ENCODE data around the gene CTNNA3.

The CTNNA3 gene

DNA sequence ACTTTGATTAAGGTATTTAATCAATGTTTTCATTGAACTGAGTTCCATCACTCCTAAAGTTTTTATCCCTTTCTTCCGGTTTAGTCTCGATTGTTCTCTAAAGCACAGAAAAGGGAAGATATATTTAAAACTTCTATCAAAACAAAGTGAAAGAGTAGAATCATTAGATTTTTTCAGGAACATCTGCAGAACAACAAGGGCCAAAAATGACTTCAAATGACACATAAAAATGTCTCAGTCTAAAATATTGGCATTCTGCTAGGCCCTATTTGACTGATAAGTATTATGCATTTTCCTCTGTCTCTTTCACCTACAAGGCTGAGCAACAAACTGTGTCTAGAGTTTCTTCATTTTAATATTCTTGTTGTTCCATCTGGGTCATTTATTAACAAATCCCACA, 1669.7 kb downstream of the CTNNA3 start (continued):
- TF ChIP-seq, protein P1, sequence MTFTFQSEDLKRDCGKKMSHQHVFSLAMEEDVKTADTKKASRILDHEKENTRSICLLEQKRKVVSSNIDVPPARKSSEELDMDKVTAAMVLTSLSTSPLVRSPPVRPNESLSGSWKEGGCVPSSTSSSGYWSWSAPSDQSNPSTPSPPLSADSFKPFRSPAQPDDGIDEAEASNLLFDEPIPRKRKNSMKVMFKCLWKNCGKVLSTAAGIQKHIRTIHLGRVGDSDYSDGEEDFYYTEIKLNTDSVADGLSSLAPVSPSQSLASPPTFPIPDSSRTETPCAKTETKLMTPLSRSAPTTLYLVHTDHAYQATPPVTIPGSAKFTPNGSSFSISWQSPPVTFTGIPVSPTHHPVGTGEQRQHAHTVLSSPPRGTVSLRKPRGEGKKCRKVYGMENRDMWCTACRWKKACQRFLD (tag by site-specific recombination; IDR thresholded peaks at IDR 0.05), result no peak
- TF ChIP-seq ZNF366 (tag by site-specific recombination; conservative IDR thresholded peaks at IDR 0.05), result no peak
- TF ChIP-seq, protein P2, sequence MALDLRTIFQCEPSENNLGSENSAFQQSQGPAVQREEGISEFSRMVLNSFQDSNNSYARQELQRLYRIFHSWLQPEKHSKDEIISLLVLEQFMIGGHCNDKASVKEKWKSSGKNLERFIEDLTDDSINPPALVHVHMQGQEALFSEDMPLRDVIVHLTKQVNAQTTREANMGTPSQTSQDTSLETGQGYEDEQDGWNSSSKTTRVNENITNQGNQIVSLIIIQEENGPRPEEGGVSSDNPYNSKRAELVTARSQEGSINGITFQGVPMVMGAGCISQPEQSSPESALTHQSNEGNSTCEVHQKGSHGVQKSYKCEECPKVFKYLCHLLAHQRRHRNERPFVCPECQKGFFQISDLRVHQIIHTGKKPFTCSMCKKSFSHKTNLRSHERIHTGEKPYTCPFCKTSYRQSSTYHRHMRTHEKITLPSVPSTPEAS (tag by site-specific recombination; IDR thresholded peaks at IDR 0.05), result no peak
- TF ChIP-seq, protein P3, sequence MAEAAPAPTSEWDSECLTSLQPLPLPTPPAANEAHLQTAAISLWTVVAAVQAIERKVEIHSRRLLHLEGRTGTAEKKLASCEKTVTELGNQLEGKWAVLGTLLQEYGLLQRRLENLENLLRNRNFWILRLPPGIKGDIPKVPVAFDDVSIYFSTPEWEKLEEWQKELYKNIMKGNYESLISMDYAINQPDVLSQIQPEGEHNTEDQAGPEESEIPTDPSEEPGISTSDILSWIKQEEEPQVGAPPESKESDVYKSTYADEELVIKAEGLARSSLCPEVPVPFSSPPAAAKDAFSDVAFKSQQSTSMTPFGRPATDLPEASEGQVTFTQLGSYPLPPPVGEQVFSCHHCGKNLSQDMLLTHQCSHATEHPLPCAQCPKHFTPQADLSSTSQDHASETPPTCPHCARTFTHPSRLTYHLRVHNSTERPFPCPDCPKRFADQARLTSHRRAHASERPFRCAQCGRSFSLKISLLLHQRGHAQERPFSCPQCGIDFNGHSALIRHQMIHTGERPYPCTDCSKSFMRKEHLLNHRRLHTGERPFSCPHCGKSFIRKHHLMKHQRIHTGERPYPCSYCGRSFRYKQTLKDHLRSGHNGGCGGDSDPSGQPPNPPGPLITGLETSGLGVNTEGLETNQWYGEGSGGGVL (tag by site-specific recombination; IDR thresholded peaks at IDR 0.05), result no peak
- no peak for TF ChIP-seq FEZF1 (tag by site-specific recombination; IDR thresholded peaks at IDR 0.05)
- TF ChIP-seq ZNF623 (tag by site-specific recombination; IDR thresholded peaks at IDR 0.05), result no peak
- no peak for TF ChIP-seq MEIS1 (CRISPR knock-in tag; IDR thresholded peaks at IDR 0.05; ENCODE audit: borderline replicate concordance)

DNA sequence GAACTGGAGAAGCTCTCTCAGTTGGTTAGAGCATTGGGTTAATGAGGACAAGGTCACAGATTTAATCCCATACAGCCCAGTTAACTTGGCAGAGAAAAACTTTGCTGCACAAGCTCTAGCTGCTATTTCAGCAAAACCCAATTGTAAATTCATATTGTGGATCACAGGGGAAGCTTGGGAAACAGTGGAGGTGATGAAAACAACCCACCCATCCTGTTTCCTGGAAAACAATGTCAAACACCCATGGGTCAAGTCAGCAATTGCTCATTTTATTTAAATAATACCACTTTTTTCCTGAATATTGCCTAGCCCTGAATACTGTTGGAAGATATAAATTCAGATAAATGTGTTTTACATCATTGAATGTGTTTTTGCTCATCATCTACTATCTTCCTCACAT, 1670.8 kb downstream of the CTNNA3 start:
- CTCF ChIA-PET, result no interaction called here
- no peak overlapping the region for H3K4me3 ChIP-seq (ENCODE audit: low read depth, low read length)
- POLR2A ChIA-PET, result no interaction called here
- H3K27ac ChIP-seq (ENCODE audit: extremely low read depth, low read depth, low read length), result no peak overlapping the region
- no peaks in the 10 kb centered on the region for H3K9me3 ChIP-seq (ENCODE audit: control insufficient read depth, insufficient read depth, low read depth, low read length)
- no peak for TF ChIP-seq ZNF530 (tag by site-specific recombination; IDR thresholded peaks at IDR 0.05; ENCODE audit: low read depth)
- TF ChIP-seq ZNF133 (tag by site-specific recombination; IDR thresholded peaks at IDR 0.05), result no peak
- TF ChIP-seq, protein P4, sequence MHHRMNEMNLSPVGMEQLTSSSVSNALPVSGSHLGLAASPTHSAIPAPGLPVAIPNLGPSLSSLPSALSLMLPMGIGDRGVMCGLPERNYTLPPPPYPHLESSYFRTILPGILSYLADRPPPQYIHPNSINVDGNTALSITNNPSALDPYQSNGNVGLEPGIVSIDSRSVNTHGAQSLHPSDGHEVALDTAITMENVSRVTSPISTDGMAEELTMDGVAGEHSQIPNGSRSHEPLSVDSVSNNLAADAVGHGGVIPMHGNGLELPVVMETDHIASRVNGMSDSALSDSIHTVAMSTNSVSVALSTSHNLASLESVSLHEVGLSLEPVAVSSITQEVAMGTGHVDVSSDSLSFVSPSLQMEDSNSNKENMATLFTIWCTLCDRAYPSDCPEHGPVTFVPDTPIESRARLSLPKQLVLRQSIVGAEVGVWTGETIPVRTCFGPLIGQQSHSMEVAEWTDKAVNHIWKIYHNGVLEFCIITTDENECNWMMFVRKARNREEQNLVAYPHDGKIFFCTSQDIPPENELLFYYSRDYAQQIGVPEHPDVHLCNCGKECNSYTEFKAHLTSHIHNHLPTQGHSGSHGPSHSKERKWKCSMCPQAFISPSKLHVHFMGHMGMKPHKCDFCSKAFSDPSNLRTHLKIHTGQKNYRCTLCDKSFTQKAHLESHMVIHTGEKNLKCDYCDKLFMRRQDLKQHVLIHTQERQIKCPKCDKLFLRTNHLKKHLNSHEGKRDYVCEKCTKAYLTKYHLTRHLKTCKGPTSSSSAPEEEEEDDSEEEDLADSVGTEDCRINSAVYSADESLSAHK (tag by site-specific recombination; IDR thresholded peaks at IDR 0.05), result no peak
- TF ChIP-seq ZNF48 (tag by site-specific recombination; IDR thresholded peaks at IDR 0.05), result no peak
- TF ChIP-seq GLI4 (tag by site-specific recombination; IDR thresholded peaks at IDR 0.05), result no peak
- TF ChIP-seq ZNF169 (tag by site-specific recombination; IDR thresholded peaks at IDR 0.05), result no peak
- no peak for TF ChIP-seq ZNF341 (tag by site-specific recombination; IDR thresholded peaks at IDR 0.05; ENCODE audit: low read depth)
- H3K4me1 ChIP-seq (ENCODE audit: control insufficient read depth, insufficient read depth, low read length), result no peaks in the 10 kb centered on the region
- H3K36me3 ChIP-seq (ENCODE audit: control insufficient read depth in 2 of 2, insufficient read depth in 1 of 2, low read length in 2 of 2), result no peaks in the 10 kb centered on the region

DNA sequence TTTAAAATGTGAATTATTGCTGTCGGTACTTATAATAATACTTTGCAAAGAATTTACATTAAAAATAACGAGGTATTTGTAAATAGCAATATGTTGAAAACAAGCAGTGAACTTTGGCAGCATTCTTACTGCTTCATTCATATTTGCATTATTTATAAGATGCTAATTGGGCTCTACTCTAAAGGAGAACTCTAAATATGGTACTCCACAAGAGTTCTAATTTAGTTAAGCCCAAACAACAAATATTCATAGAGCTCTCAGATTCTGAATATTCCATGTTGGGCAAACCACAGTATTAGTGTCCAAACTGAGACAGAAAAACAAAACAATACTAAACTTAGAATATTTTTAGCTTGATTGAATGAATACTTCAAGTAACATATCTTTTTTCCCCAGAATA, 1674.6 kb downstream of the CTNNA3 start:
- Histone ChIP-seq H3K9me3 (ENCODE audit: control insufficient read depth, insufficient read depth, low read depth, low read length) (no peaks in the 10 kb centered on the region), H3K27ac (ENCODE audit: extremely low read depth, low read depth, low read length) (no peak overlapping the region), H3K4me1 (ENCODE audit: control insufficient read depth, insufficient read depth, low read length) (no peaks in the 10 kb centered on the region), H3K4me3 (ENCODE audit: low read depth, low read length) (no peak overlapping the region), H3K36me3 (ENCODE audit: control insufficient read depth in 2 of 2, insufficient read depth in 1 of 2, low read length in 2 of 2) (no peaks in the 10 kb centered on the region)
- ChIA-PET CTCF (no interaction called here), POLR2A (no interaction called here)
- TF ChIP-seq ZNF701 (tag by site-specific recombination; IDR thresholded peaks at IDR 0.05), result no peak
- no peak for TF ChIP-seq ZSCAN23 (tag by site-specific recombination; IDR thresholded peaks at IDR 0.05)
- no peak for TF ChIP-seq ZFHX2 (tag by site-specific recombination; conservative IDR thresholded peaks at IDR 0.05)
- TF ChIP-seq, protein P1 (tag by site-specific recombination; IDR thresholded peaks at IDR 0.05), result no peak
- TF ChIP-seq, protein P2 (tag by site-specific recombination; IDR thresholded peaks at IDR 0.05), result no peak
- TF ChIP-seq ZNF23 (tag by site-specific recombination; IDR thresholded peaks at IDR 0.05; ENCODE audit: borderline replicate concordance), result no peak
- TF ChIP-seq, protein P5, sequence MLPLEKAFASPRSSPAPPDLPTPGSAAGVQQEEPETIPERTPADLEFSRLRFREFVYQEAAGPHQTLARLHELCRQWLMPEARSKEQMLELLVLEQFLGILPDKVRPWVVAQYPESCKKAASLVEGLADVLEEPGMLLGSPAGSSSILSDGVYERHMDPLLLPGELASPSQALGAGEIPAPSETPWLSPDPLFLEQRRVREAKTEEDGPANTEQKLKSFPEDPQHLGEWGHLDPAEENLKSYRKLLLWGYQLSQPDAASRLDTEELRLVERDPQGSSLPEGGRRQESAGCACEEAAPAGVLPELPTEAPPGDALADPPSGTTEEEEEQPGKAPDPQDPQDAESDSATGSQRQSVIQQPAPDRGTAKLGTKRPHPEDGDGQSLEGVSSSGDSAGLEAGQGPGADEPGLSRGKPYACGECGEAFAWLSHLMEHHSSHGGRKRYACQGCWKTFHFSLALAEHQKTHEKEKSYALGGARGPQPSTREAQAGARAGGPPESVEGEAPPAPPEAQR (tag by site-specific recombination; IDR thresholded peaks at IDR 0.05), result no peak
- TF ChIP-seq ZNF544 (tag by site-specific recombination; IDR thresholded peaks at IDR 0.05), result no peak
- TF ChIP-seq HOXA7 (CRISPR knock-in tag; IDR thresholded peaks at IDR 0.05; ENCODE audit: borderline replicate concordance), result no peak
- TF ChIP-seq SETDB1 (IDR thresholded peaks at IDR 0.05; ENCODE audit: insufficient read length, low read length), result no peak
- no peak for TF ChIP-seq SP7 (tag by site-specific recombination; IDR thresholded peaks at IDR 0.05)
